Measurements from ENCODE around the gene GRIFIN. TPM values are rescaled to one million over a fixed set of nuclear protein-coding genes. Genes with fewer than 3 reads are reported as not detected.

The GRIFIN gene
- total and polyA plus RNA-seq, 2 donors (not counting 1 experiment from before 2014, with no cell fraction given), result not detected

GRCh38 chr7:2462731-2463130 is 13.5 kb downstream of the GRIFIN start:
- Histone ChIP-seq H3K79me2 (ENCODE audit: control insufficient read depth, insufficient read depth, low read length) (no peaks in the 10 kb centered on the region), H3K4me3 (replicated peaks in 1 of 4; ENCODE audit: control extremely low read depth in 1 of 4, insufficient read depth in 1 of 4, low read depth in 3 of 4, low read length in 4 of 4) (no peak overlapping the region), H3K9ac (ENCODE audit: insufficient read depth, low read length) (no peak overlapping the region), H3K27ac (ENCODE audit: insufficient read depth, low read length) (no peak overlapping the region), H3K9me3 (ENCODE audit: control insufficient read depth, insufficient read depth, low read depth, low read length) (no peaks in the 10 kb centered on the region), H2AFZ (ENCODE audit: low read length) (no peak overlapping the region), H3K36me3 (ENCODE audit: control insufficient read depth, insufficient read depth, low read length) (no peaks in the 10 kb centered on the region), H3K4me1 (ENCODE audit: control insufficient read depth, extremely low read depth, insufficient read depth, low read length) (no peaks in the 10 kb centered on the region), H4K20me1 (ENCODE audit: control insufficient read depth, extremely low read depth, insufficient read depth, low read length) (no peaks in the 10 kb centered on the region), H3K4me2 (ENCODE audit: extremely low read depth, insufficient read depth, low read length) (no peak overlapping the region), H3K27me3 (ENCODE audit: control insufficient read depth, insufficient read depth, low read length) (no peaks in the 10 kb centered on the region)
- no peak for TF ChIP-seq EZH2 (IDR thresholded peaks at IDR 0.05; ENCODE audit: low read length, missing control alignments)
- TF ChIP-seq, protein P1, sequence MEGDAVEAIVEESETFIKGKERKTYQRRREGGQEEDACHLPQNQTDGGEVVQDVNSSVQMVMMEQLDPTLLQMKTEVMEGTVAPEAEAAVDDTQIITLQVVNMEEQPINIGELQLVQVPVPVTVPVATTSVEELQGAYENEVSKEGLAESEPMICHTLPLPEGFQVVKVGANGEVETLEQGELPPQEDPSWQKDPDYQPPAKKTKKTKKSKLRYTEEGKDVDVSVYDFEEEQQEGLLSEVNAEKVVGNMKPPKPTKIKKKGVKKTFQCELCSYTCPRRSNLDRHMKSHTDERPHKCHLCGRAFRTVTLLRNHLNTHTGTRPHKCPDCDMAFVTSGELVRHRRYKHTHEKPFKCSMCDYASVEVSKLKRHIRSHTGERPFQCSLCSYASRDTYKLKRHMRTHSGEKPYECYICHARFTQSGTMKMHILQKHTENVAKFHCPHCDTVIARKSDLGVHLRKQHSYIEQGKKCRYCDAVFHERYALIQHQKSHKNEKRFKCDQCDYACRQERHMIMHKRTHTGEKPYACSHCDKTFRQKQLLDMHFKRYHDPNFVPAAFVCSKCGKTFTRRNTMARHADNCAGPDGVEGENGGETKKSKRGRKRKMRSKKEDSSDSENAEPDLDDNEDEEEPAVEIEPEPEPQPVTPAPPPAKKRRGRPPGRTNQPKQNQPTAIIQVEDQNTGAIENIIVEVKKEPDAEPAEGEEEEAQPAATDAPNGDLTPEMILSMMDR (conservative IDR thresholded peaks at IDR 0.05 in 1 of 2, IDR thresholded peaks at IDR 0.05 in 1 of 2; ENCODE audit: low read depth in 1 of 2, low read length in 2 of 2), result no peak
- no peak for DNase-seq (ENCODE audit: low read depth in 2 of 2)

DNA sequence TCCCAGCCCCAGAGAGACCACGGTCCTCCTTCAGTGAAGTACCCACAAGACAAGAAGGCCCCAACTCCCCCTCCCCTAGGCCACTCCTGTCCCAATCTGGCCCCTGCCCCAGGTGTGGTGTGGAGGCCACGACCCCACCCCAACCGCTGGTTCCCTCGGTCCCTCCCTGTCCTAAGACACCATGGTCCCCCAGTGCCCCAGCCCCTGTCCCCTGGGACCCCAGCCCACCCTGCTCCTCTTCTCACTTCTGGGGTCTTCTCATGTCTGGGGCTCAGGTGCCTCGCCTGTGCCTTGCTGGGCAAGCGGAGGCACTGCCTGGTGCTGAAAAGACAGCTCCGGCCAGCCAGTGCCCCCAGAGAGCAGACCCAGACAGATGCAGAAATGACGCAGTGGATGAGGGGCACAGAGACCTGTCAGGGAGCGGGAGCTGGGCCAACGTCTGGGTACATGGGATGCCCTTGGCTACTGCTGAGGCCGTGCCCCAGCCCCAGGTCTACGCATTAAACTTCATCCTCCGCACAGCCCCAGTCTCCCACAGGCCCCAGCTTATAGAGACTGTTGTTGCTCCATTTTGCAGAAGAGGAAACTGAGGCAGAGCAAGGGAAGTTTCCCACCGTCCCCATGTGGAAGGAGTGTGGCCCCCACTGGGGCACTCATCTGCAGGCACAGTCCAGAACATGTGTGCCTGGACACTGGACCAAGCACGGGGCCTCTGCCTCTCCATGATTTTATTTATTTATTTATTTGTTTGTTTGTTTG is 14.8 kb downstream of the GRIFIN start:
- Histone ChIP-seq H3K27ac (ENCODE audit: insufficient read depth, low read length) (no peak overlapping the region), H3K79me2 (ENCODE audit: control insufficient read depth, insufficient read depth, low read length) (no peaks in the 10 kb centered on the region), H3K27me3 (ENCODE audit: control insufficient read depth, insufficient read depth, low read length) (no peaks in the 10 kb centered on the region), H3K4me2 (ENCODE audit: extremely low read depth, insufficient read depth, low read length) (no peak overlapping the region), H2AFZ (ENCODE audit: low read length) (no peak overlapping the region), H3K4me1 (ENCODE audit: control insufficient read depth, extremely low read depth, insufficient read depth, low read length) (no peaks in the 10 kb centered on the region), H3K9me3 (ENCODE audit: control insufficient read depth, insufficient read depth, low read depth, low read length) (no peaks in the 10 kb centered on the region), H3K4me3 (replicated peaks in 1 of 4; ENCODE audit: control extremely low read depth in 1 of 4, insufficient read depth in 1 of 4, low read depth in 3 of 4, low read length in 4 of 4) (no peak overlapping the region), H3K9ac (ENCODE audit: insufficient read depth, low read length) (no peak overlapping the region), H3K36me3 (ENCODE audit: control insufficient read depth, insufficient read depth, low read length) (no peaks in the 10 kb centered on the region), H4K20me1 (ENCODE audit: control insufficient read depth, extremely low read depth, insufficient read depth, low read length) (no peaks in the 10 kb centered on the region)
- no peak for DNase-seq (ENCODE audit: low read depth in 2 of 2)
- TF ChIP-seq, protein P1 (conservative IDR thresholded peaks at IDR 0.05 in 1 of 2, IDR thresholded peaks at IDR 0.05 in 1 of 2; ENCODE audit: low read depth in 1 of 2, low read length in 2 of 2), result no peak
- no peak for TF ChIP-seq EZH2 (IDR thresholded peaks at IDR 0.05; ENCODE audit: low read length, missing control alignments)

DNA sequence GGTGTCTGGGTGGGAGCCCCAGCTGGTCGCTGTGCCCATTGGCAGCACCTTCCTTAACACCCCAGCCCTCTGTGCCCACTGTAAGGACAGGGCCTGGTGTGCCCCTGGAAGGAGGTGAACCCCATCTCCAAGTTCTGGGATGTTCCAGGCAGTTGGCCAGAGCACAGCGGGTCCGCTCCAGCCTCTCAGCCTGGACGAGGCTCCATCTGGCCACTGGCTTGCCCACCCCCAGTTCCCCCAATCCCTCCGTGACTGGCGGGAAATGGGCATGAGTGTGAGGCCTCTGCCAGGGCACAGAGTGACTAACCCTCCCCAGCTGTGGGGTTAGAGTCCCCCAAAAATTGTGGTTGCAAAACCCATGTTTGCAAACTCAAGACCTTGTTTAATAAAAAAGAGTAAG is 15.6 kb downstream of the GRIFIN start:
- no peaks in the 10 kb centered on the region for H3K27me3 ChIP-seq (ENCODE audit: control insufficient read depth, insufficient read depth, low read length)
- no peak overlapping the region for H3K9ac ChIP-seq (ENCODE audit: insufficient read depth, low read length)
- no peak overlapping the region for H3K4me3 ChIP-seq (replicated peaks in 1 of 4; ENCODE audit: control extremely low read depth in 1 of 4, insufficient read depth in 1 of 4, low read depth in 3 of 4, low read length in 4 of 4)
- TF ChIP-seq EZH2 (IDR thresholded peaks at IDR 0.05; ENCODE audit: low read length, missing control alignments), result no peak
- TF ChIP-seq, protein P1 (conservative IDR thresholded peaks at IDR 0.05 in 1 of 2, IDR thresholded peaks at IDR 0.05 in 1 of 2; ENCODE audit: low read depth in 1 of 2, low read length in 2 of 2), result no peak
- H3K36me3 ChIP-seq (ENCODE audit: control insufficient read depth, insufficient read depth, low read length), result no peaks in the 10 kb centered on the region
- no peak for DNase-seq (ENCODE audit: low read depth in 2 of 2)
- H4K20me1 ChIP-seq (ENCODE audit: control insufficient read depth, extremely low read depth, insufficient read depth, low read length), result no peaks in the 10 kb centered on the region
- H3K9me3 ChIP-seq (ENCODE audit: control insufficient read depth, insufficient read depth, low read depth, low read length), result no peaks in the 10 kb centered on the region
- no peak overlapping the region for H3K27ac ChIP-seq (ENCODE audit: insufficient read depth, low read length)
- no peaks in the 10 kb centered on the region for H3K4me1 ChIP-seq (ENCODE audit: control insufficient read depth, extremely low read depth, insufficient read depth, low read length)
- no peaks in the 10 kb centered on the region for H3K79me2 ChIP-seq (ENCODE audit: control insufficient read depth, insufficient read depth, low read length)
- no peak overlapping the region for H3K4me2 ChIP-seq (ENCODE audit: extremely low read depth, insufficient read depth, low read length)
- H2AFZ ChIP-seq (ENCODE audit: low read length), result no peak overlapping the region

Data from fibroblast of lung (primary cell).